K562 (cell line): ENCODE measurements around the gene LRRC70. TPM values are rescaled to one million over a fixed set of nuclear protein-coding genes. Genes with fewer than 3 reads are reported as not detected.
A peak's percentile ranks its signal among the peaks of the same experiment; 100 is the strongest.

Source experiments
- ARHGAP35 ChIP-seq: fragments of 450-650 bp; IDR thresholded peaks from 2 replicates; pipeline ENCODE4 v1.6.1; 2018; ENCODE audit not compliant: partially characterized antibody
- CBX5 ChIP-seq: IDR thresholded peaks from 2 replicates; pipeline ENCODE4 v1.6.1; 2014; ENCODE audit warnings: low read depth, borderline replicate concordance
- CHCHD3 ChIP-seq: fragments of 250-450 bp; sonication (Bioruptor Pico); IDR thresholded peaks from 2 replicates; pipeline ENCODE4 v2.1.2; 2022; ENCODE audit warnings: mild to moderate bottlenecking
- CHD4 ChIP-seq: fragments of 200-600 bp; sonication (generic); IDR thresholded peaks from 3 replicates; pipeline ENCODE4 v1.6.1; 2012; ENCODE audit warnings: low read depth, mild to moderate bottlenecking, mixed read lengths, low read length, inconsistent platforms; ENCODE audit not compliant: insufficient read depth, insufficient replicate concordance, poor library complexity, severe bottlenecking
- COPS2 ChIP-seq: fragments of 450-650 bp; conservative IDR thresholded peaks from 2 replicates; pipeline ENCODE4 v1.6.1; 2016; ENCODE audit warnings: mild to moderate bottlenecking, moderate library complexity
- CSDE1 ChIP-seq, 2 experiments: fragments of 450-650 bp; IDR thresholded peaks; 2 replicates each; pipeline ENCODE4 v1.6.1; 2016; ENCODE audit warnings: mild to moderate bottlenecking in 1 of 2
- CUX1 ChIP-seq: fragments of 200-800 bp; sonication (Bioruptor generic); IDR thresholded peaks from 2 replicates; pipeline ENCODE4 v1.6.1; 2016; ENCODE audit warnings: missing genetic modification characterization, missing compliant biosample characterization
- DACH1 ChIP-seq: fragments of 450-650 bp; IDR thresholded peaks from 2 replicates; pipeline ENCODE4 v1.6.1; 2018; ENCODE audit not compliant: partially characterized antibody
- FOXJ3 ChIP-seq: sonication (generic); formaldehyde crosslinking; IDR thresholded peaks from 2 replicates; pipeline ENCODE4 v1.4.0; 2020; ENCODE audit warnings: mild to moderate bottlenecking, missing genetic modification reagents
- FOXK2 ChIP-seq, 2 experiments: fragments of 450-650 bp; IDR thresholded peaks in 1 of 2; conservative IDR thresholded peaks in 1 of 2; 2 replicates each; pipeline ENCODE4 v1.6.1; 2016; ENCODE audit warnings: low read depth in 2 of 2, mild to moderate bottlenecking in 1 of 2
- NFXL1 ChIP-seq: fragments of 450-650 bp; formaldehyde crosslinking; IDR thresholded peaks from 2 replicates; pipeline ENCODE4 v1.4.0; 2021; ENCODE audit warnings: mild to moderate bottlenecking
- OTX1 ChIP-seq: fragments of 450-650 bp; formaldehyde crosslinking; IDR thresholded peaks from 2 replicates; pipeline ENCODE4 v1.4.0; 2022; ENCODE audit warnings: mild to moderate bottlenecking
- SAP30 ChIP-seq: fragments of 200-600 bp; sonication (generic); IDR thresholded peaks from 2 replicates; pipeline ENCODE4 v1.6.1; 2012; ENCODE audit warnings: borderline replicate concordance, low read depth, mild to moderate bottlenecking, moderate library complexity, low read length, control low read depth, inconsistent platforms; ENCODE audit not compliant: insufficient read depth, poor library complexity, severe bottlenecking
- ZBTB12 ChIP-seq: fragments of 250-450 bp; sonication (Bioruptor Pico); IDR thresholded peaks from 2 replicates; pipeline ENCODE4 v1.4.0; 2020
- polyA plus RNA-seq, 8 experiments: library from polyadenylated mRNA; depleted of rRNA in 4 of 8; stranded (reverse) in 5 of 8; unstranded in 3 of 8; fragments of >200 nt; fragmentation: Nextera tagmentation in 2 of 8; fragmentation: Illumina TruSeq in 1 of 8; extraction: Ambion mirVana in 2 of 8; extraction: Trizol in 1 of 8; gene quantifications; 2 replicates each; pipeline versions ENCODE4 v1.2.1 to v1.2.3, GENCODE V29; 2011 to 2014; ENCODE audit warnings: inconsistent platforms in 1 of 8, missing spikeins in 1 of 8
- total RNA-seq, 7 experiments: library from RNA; depleted of rRNA in 6 of 7; stranded (reverse); fragments of >200 nt in 6 of 7; fragmentation: Illumina TruSeq in 2 of 7; extraction: Trizol in 2 of 7; gene quantifications; 2 replicates each; pipeline versions ENCODE4 v1.2.1 to v1.2.3, GENCODE V29; 2011 to 2021; ENCODE audit warnings: low replicate concordance in 1 of 7
- TF ChIP-seq, protein P1 (sequence below): sonication (generic); formaldehyde crosslinking; IDR thresholded peaks from 2 replicates; pipeline ENCODE4 v1.8.0; 2022; ENCODE audit warnings: missing genetic modification reagents, mild to moderate bottlenecking, borderline replicate concordance
- TF ChIP-seq, protein P2 (sequence below): fragments of 200-800 bp; sonication (Bioruptor generic); IDR thresholded peaks from 2 replicates; pipeline ENCODE4 v1.6.1; 2017; ENCODE audit warnings: missing genetic modification characterization, missing compliant biosample characterization

Gene LRRC70
- total and polyA plus RNA-seq, 9 of the 15 experiments (the other 6 are each of a cell fraction or from before 2014, with no cell fraction given) = 0.21 to 2.1 (median 0.73) TPM

GRCh38 chr5:62538017-62538942 is 40.3 kb upstream of the LRRC70 start (continued):
- TF ChIP-seq ZBTB12 (peak; percentile 69; the same call in 1 of the 2 replicates), DACH1 (peak; percentile 55), NFXL1 (no peak), CBX5 (no peak), CHD4 (no peak), ARHGAP35 (no peak), FOXK2 (conservative IDR thresholded peaks at IDR 0.05 in 1 of 2, IDR thresholded peaks at IDR 0.05 in 1 of 2; ENCODE audit: low read depth in 2 of 2) (peak; percentile 67 to 77; a peak in 3 of 4 replicates), CHCHD3 (CRISPR knock-in tag) (no peak), SAP30 (no peak), FOXJ3 (CRISPR knock-in tag) (no peak), CSDE1 (IDR thresholded peaks at IDR 0.05) (no peak), OTX1 (no peak), COPS2 (no peak), CUX1 (CRISPR knock-in tag) (no peak)
- TF ChIP-seq, protein P1, sequence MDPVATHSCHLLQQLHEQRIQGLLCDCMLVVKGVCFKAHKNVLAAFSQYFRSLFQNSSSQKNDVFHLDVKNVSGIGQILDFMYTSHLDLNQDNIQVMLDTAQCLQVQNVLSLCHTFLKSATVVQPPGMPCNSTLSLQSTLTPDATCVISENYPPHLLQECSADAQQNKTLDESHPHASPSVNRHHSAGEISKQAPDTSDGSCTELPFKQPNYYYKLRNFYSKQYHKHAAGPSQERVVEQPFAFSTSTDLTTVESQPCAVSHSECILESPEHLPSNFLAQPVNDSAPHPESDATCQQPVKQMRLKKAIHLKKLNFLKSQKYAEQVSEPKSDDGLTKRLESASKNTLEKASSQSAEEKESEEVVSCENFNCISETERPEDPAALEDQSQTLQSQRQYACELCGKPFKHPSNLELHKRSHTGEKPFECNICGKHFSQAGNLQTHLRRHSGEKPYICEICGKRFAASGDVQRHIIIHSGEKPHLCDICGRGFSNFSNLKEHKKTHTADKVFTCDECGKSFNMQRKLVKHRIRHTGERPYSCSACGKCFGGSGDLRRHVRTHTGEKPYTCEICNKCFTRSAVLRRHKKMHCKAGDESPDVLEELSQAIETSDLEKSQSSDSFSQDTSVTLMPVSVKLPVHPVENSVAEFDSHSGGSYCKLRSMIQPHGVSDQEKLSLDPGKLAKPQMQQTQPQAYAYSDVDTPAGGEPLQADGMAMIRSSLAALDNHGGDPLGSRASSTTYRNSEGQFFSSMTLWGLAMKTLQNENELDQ = no peak
- TF ChIP-seq, protein P2, sequence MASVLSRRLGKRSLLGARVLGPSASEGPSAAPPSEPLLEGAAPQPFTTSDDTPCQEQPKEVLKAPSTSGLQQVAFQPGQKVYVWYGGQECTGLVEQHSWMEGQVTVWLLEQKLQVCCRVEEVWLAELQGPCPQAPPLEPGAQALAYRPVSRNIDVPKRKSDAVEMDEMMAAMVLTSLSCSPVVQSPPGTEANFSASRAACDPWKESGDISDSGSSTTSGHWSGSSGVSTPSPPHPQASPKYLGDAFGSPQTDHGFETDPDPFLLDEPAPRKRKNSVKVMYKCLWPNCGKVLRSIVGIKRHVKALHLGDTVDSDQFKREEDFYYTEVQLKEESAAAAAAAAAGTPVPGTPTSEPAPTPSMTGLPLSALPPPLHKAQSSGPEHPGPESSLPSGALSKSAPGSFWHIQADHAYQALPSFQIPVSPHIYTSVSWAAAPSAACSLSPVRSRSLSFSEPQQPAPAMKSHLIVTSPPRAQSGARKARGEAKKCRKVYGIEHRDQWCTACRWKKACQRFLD = no peak
